ENCODE measurements around the gene RETREG1.

- TF ChIP-seq SP1 (IDR thresholded peaks at IDR 0.05), result no peak
- no peak for TF ChIP-seq SUZ12 (IDR thresholded peaks at IDR 0.05)
- TF ChIP-seq TARDBP (IDR thresholded peaks at IDR 0.05), result no peak
- no peak for TF ChIP-seq BHLHE40 (IDR thresholded peaks at IDR 0.05; ENCODE audit: borderline replicate concordance)
- no peak for TF ChIP-seq HDGF (IDR thresholded peaks at IDR 0.05; ENCODE audit: borderline replicate concordance)
- TF ChIP-seq FOXK2 (IDR thresholded peaks at IDR 0.05), result no peak
- TF ChIP-seq ELF4 (IDR thresholded peaks at IDR 0.05), result no peak
- no peak for TF ChIP-seq L3MBTL2 (conservative IDR thresholded peaks at IDR 0.05)
- TF ChIP-seq FOXA1 (IDR thresholded peaks at IDR 0.05), result no peak
- TF ChIP-seq NFRKB (IDR thresholded peaks at IDR 0.05), result no peak
- TF ChIP-seq PKNOX1 (IDR thresholded peaks at IDR 0.05), result no peak
- no peak for TF ChIP-seq ZNF384 (IDR thresholded peaks at IDR 0.05)
- no peak for TF ChIP-seq ARNT (IDR thresholded peaks at IDR 0.05)
Measured at GRCh38 chr5:16625096-16625495, 8.3 kb upstream of the RETREG1 start.

Measured in HEK293T (cell line).